ENCODE data around the gene BAG3. TPM values are rescaled to one million over a fixed set of nuclear protein-coding genes. Genes with fewer than 3 reads are reported as not detected.

The BAG3 gene
- total RNA-seq, 2 experiments from 2014 or later: 1.9 to 2.6 TPM

DNA sequence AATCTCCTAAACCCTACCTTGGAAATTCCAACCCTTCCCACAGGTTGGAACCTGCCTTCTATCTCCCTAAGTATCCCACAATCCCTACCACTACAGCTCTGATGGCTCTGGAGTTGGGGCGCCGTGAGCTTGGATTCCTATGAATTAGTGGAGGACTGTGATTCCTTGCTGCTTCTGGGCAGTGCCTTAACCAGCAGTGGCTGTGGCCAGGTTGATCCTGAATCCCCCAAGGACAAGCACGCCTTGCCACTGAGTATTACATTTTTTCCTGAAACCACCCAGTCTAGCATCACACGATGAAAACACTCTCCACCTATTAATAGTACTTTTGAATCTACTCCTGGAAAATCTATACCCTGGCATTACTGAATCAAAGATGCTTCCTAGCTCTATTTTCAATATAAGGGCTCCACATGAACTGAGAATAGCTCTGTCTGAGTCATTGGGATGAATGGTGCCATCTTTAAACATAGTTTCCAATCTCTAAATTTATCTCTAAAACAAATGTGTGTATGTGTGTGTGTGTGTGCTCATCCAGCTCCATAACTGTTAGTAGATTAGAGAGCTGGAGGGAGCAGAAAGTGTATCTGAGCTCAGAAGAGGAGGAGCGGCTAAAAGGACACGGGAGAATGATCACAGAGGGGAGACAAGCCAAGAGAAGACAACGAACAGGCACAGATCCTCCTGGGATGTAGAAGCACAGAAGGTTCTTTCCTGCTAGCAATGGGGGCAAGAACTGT, 62.7 kb downstream of the BAG3 start:
- H3K9me3 ChIP-seq (ENCODE audit: low read length): 0 out of 2 replicates have a peak, but pooled peaks cover 4% of the 10 kb centered on the region
- no peak for TF ChIP-seq EZH2phosphoT487 (IDR thresholded peaks at IDR 0.05; ENCODE audit: borderline replicate concordance, low read depth, low read length)
- DNase-seq (ENCODE audit: low spot score): no peak
- intact Hi-C loops (cut with micrococcal nuclease; ENCODE audit: unreplicated experiment): no loop called here
- H3K4me2 ChIP-seq (ENCODE audit: low read length): no peak overlapping the region
- H3K27ac ChIP-seq (ENCODE audit: low read depth, low read length, poor library complexity, severe bottlenecking): no peak overlapping the region
- H3K79me2 ChIP-seq (ENCODE audit: insufficient read depth, low read depth, low read length): no peaks in the 10 kb centered on the region
- H3K9me2 ChIP-seq (ENCODE audit: insufficient read depth, low read length): no peaks in the 10 kb centered on the region
- CTCF ChIA-PET (ENCODE audit: unreplicated experiment): interaction anchor here (0.5 to 1.6 kb wide), 2 partner anchors 11 to 12 kb away, joined by 3 to 5 read pairs; partner anchors contain the start of gene INPP5F
- POLR2A ChIA-PET: interaction anchor here (0.5 to 1.8 kb wide), 6 partner anchors 10 to 151 kb away, joined by 5 to 10 read pairs (median 6); partner anchors contain the start of gene INPP5F
- no TSS peak for BruUV-seq (replicated peaks)
- H3K4me3 ChIP-seq (ENCODE audit: low read depth, low read length, poor library complexity, severe bottlenecking): no peak overlapping the region
- H4K20me1 ChIP-seq (ENCODE audit: insufficient read depth, low read length): no peaks in the 10 kb centered on the region
- H2AFZ ChIP-seq (ENCODE audit: low read length): no peak overlapping the region
- H3K4me1 ChIP-seq (ENCODE audit: insufficient read depth, low read length, poor library complexity, severe bottlenecking): peaks cover 3% of the 10 kb centered on the region
- no peaks in the 10 kb centered on the region for H3K36me3 ChIP-seq (ENCODE audit: insufficient read depth, low read length)

GRCh38 chr10:119714484-119714816, 63.3 kb downstream of the BAG3 start:
- ChIA-PET CTCF (ENCODE audit: unreplicated experiment) (interaction anchor here (0.5 to 1.6 kb wide), 2 partner anchors 10 to 11 kb away, joined by 3 to 5 read pairs; partner anchors contain the start of gene INPP5F), POLR2A (interaction anchor here (1.1 to 1.8 kb wide), 4 partner anchors 10 to 19 kb away, joined by 5 to 10 read pairs (median 8); partner anchors contain the start of gene INPP5F)
- H3K36me3 ChIP-seq (ENCODE audit: insufficient read depth, low read length): no peaks in the 10 kb centered on the region
- H3K4me2 ChIP-seq (ENCODE audit: low read length): no peak overlapping the region
- BruUV-seq (replicated peaks): no TSS peak
- intact Hi-C loops (cut with micrococcal nuclease; ENCODE audit: unreplicated experiment): no loop called here
- H3K9me2 ChIP-seq (ENCODE audit: insufficient read depth, low read length): no peaks in the 10 kb centered on the region
- 0 out of 2 replicates have a peak, but pooled peaks cover 4% of the 10 kb centered on the region for H3K9me3 ChIP-seq (ENCODE audit: low read length)
- H4K20me1 ChIP-seq (ENCODE audit: insufficient read depth, low read length): no peaks in the 10 kb centered on the region
- no peak for TF ChIP-seq EZH2phosphoT487 (IDR thresholded peaks at IDR 0.05; ENCODE audit: borderline replicate concordance, low read depth, low read length)
- no peak for TF ChIP-seq CTCF (conservative IDR thresholded peaks at IDR 0.05; ENCODE audit: low read length)
- no peaks in the 10 kb centered on the region for H3K79me2 ChIP-seq (ENCODE audit: insufficient read depth, low read depth, low read length)
- H3K4me3 ChIP-seq (ENCODE audit: low read depth, low read length, poor library complexity, severe bottlenecking): no peak overlapping the region
- no peak for DNase-seq (ENCODE audit: low spot score)
- H3K4me1 ChIP-seq (ENCODE audit: insufficient read depth, low read length, poor library complexity, severe bottlenecking): no peaks in the 10 kb centered on the region
- no peak overlapping the region for H3K27ac ChIP-seq (ENCODE audit: low read depth, low read length, poor library complexity, severe bottlenecking)
- H2AFZ ChIP-seq (ENCODE audit: low read length): no peak overlapping the region

DNA sequence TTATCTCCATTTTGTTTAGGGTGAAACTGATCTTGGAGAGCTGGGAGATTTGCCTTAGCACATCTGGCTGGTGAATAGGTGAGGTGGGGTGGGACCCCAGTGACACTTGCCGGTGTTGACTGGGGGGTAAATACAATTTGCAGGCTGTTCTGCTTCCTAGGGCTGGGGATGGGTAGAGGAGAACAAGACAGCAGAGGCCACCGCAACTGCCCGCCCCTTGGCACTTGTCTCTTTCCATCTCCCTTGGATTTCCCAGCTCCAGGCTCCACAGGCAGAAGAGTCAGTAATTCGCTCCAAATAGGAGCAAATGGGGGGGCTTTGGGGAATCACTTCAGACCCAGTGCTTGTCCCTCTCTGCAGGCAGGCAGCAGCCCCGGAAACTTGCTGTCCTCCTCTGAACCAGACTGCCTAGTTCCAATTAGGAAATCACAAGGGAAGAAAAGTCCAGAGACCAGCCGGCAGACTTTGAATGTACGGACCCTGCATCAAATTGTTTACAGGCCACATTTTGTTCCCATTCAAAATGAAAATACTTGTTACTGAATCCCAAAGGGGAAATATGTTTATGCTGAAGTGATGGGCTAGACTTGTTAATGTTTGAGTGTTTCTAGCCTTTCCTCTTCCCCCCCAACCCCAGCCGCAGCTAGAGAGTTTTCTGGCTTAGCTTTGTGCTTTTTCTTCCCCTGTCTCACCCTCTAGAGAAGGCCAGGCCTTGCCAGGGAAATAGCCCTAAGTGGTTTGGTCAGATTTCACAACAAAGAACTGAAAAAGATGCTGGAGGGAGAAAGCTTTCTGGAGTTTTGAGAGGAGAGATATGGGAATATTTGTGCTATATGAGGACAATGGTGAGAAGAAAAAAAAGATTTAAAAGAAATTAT, 64.7 kb downstream of the BAG3 start:
- ChIA-PET CTCF (ENCODE audit: unreplicated experiment) (no interaction called here), POLR2A (interaction anchor here (0.9 to 3.1 kb wide), 4 partner anchors 10 to 15 kb away, joined by 3 to 15 read pairs (median 8); partner anchors contain the start of gene INPP5F)
- Histone ChIP-seq H3K9me3 (ENCODE audit: low read length) (0 out of 2 replicates have a peak, but pooled peaks cover 4% of the 10 kb centered on the region), H3K4me2 (ENCODE audit: low read length) (no peak overlapping the region), H3K4me3 (ENCODE audit: low read depth, low read length, poor library complexity, severe bottlenecking) (no peak overlapping the region), H4K20me1 (ENCODE audit: insufficient read depth, low read length) (no peaks in the 10 kb centered on the region), H3K27ac (ENCODE audit: low read depth, low read length, poor library complexity, severe bottlenecking) (no peak overlapping the region), H3K36me3 (ENCODE audit: insufficient read depth, low read length) (no peaks in the 10 kb centered on the region), H3K4me1 (ENCODE audit: insufficient read depth, low read length, poor library complexity, severe bottlenecking) (no peaks in the 10 kb centered on the region), H3K9me2 (ENCODE audit: insufficient read depth, low read length) (no peaks in the 10 kb centered on the region), H2AFZ (ENCODE audit: low read length) (no peak overlapping the region), H3K79me2 (ENCODE audit: insufficient read depth, low read depth, low read length) (no peaks in the 10 kb centered on the region)
- no TSS peak for BruUV-seq (replicated peaks)
- intact Hi-C loops (cut with micrococcal nuclease; ENCODE audit: unreplicated experiment): no loop called here
- no peak for DNase-seq (ENCODE audit: low spot score)
- no peak for TF ChIP-seq EZH2phosphoT487 (IDR thresholded peaks at IDR 0.05; ENCODE audit: borderline replicate concordance, low read depth, low read length)
- no peak for TF ChIP-seq CTCF (conservative IDR thresholded peaks at IDR 0.05; ENCODE audit: low read length)
